ENCODE measurements around the gene ACBD6.

Gene ACBD6

DNA sequence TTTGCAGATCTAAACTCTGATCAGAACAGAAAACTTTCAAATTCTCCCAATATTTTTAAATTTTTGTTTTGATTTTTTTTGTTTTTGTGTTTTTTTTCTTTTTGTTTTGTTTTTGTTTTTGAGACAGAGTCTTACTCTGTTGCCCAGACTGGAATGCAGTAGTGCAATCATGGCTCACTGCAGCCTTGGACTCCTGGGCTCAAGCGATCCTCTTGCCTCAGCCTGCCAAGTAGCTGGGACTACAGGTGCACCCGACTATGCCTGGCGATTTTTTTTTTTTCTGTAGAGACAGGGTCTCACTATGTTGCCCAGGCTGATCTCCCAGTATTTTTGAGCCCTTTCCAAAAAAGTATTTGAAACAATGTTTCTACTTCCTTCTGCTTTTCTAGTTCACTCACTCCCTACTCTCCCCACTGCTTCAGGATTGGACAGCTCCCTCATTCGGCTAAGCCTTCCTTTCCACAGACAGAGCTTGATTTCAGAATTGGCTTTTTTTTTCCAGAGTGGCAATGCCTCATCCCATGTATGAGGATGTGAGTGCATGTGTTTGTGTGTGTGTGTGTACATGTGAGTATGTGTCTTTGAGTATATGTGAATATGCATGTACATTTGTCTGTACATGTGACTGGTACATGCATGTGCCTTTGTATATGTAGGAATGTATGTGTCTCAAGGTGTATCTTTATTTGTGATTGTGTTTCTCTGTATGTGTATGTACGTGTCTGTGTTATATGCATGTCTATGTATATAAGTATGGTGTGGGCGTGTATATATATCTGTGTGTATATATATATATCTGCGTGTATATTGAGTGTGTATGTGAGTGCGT lies 260.4 kb downstream of the ACBD6 start:
- no peak overlapping the region for H3K27ac ChIP-seq (ENCODE audit: extremely low read depth, low read depth, low read length)
- no peak overlapping the region for H3K4me3 ChIP-seq (ENCODE audit: low read depth, low read length)
- CTCF ChIA-PET = interaction anchor here (0.5 to 4.3 kb wide), 6 partner anchors 10 to 427 kb away, joined by 4 to 23 read pairs (median 5); no protein-coding TSS in a partner anchor
- TF ChIP-seq ZNF350 (tag by site-specific recombination; IDR thresholded peaks at IDR 0.05) (no peak), ZBTB17 (tag by site-specific recombination; IDR thresholded peaks at IDR 0.05) (peak; percentile 35; the same call in 1 of the 2 replicates), ZNF121 (tag by site-specific recombination; IDR thresholded peaks at IDR 0.05) (peak; percentile 88)
- TF ChIP-seq, protein P1, sequence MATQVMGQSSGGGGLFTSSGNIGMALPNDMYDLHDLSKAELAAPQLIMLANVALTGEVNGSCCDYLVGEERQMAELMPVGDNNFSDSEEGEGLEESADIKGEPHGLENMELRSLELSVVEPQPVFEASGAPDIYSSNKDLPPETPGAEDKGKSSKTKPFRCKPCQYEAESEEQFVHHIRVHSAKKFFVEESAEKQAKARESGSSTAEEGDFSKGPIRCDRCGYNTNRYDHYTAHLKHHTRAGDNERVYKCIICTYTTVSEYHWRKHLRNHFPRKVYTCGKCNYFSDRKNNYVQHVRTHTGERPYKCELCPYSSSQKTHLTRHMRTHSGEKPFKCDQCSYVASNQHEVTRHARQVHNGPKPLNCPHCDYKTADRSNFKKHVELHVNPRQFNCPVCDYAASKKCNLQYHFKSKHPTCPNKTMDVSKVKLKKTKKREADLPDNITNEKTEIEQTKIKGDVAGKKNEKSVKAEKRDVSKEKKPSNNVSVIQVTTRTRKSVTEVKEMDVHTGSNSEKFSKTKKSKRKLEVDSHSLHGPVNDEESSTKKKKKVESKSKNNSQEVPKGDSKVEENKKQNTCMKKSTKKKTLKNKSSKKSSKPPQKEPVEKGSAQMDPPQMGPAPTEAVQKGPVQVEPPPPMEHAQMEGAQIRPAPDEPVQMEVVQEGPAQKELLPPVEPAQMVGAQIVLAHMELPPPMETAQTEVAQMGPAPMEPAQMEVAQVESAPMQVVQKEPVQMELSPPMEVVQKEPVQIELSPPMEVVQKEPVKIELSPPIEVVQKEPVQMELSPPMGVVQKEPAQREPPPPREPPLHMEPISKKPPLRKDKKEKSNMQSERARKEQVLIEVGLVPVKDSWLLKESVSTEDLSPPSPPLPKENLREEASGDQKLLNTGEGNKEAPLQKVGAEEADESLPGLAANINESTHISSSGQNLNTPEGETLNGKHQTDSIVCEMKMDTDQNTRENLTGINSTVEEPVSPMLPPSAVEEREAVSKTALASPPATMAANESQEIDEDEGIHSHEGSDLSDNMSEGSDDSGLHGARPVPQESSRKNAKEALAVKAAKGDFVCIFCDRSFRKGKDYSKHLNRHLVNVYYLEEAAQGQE (tag by site-specific recombination; IDR thresholded peaks at IDR 0.05) = peak; percentile 97
- H3K36me3 ChIP-seq (ENCODE audit: control insufficient read depth in 2 of 2, insufficient read depth in 1 of 2, low read length in 2 of 2) = no peaks in the 10 kb centered on the region
- no peaks in the 10 kb centered on the region for H3K9me3 ChIP-seq (ENCODE audit: control insufficient read depth, insufficient read depth, low read depth, low read length)
- H3K4me1 ChIP-seq (ENCODE audit: control insufficient read depth, insufficient read depth, low read length) = no peaks in the 10 kb centered on the region
- POLR2A ChIA-PET = no interaction called here

DNA sequence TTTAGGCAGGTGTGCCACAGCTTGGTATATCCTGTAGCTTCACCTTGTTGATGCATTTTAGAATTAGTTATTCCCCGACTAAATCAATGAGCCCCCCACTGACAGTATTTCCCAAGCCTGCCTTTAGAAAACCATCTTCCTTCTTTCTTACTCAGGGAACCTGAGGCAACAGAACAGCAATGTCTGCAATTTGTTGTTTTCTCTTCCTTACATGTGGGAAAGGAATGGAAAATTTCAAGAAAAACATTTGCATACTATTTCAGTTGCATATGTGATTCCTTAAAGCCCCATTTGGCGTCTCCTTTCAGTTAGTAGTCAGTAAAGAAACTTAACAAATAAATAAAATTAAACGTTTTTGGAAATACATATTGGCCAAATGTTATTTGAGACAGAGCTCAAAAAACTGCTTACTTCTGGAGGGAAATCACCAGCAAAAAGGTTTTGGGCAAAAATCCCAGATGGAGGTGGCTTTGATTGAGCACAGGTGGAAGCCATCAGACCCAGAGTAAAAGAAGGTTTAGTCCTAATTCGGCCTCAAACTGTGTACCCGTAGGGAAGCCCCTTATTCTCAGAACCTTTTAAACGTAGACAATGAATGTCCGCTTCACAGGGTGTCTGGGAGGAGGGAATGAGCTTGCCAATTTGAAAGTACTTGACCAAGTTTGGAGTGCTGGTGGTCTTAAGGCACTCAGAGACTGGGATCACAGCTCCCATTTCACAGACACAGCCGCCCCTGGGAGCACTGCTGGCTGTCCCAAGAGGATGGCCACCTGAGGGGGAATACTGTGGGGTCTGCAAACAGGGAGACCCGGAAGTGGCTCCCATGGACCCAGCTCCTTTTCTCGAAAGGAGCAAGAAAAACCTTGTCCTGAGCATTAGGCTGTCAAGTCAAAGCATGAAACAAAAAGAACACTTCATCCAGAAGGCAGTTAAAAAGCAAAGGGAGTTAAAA lies 263.0 kb downstream of the ACBD6 start:
- no peaks in the 10 kb centered on the region for H3K36me3 ChIP-seq (ENCODE audit: control insufficient read depth in 2 of 2, insufficient read depth in 1 of 2, low read length in 2 of 2)
- no peak overlapping the region for H3K4me3 ChIP-seq (ENCODE audit: low read depth, low read length)
- POLR2A ChIA-PET = interaction anchor here (0.6 to 1.0 kb wide), 2 partner anchors 8 to 44 kb away, joined by 5 to 6 read pairs; partner anchors contain the start of gene LHX4
- TF ChIP-seq ZBTB7A (tag by site-specific recombination; IDR thresholded peaks at IDR 0.05; ENCODE audit: low read depth) (no peak), ZNF670 (tag by site-specific recombination; IDR thresholded peaks at IDR 0.05; ENCODE audit: low read depth) (no peak), GLIS2 (tag by site-specific recombination; IDR thresholded peaks at IDR 0.05) (no peak), ZNF112 (tag by site-specific recombination; IDR thresholded peaks at IDR 0.05) (no peak), TRIM28 (IDR thresholded peaks at IDR 0.05; ENCODE audit: borderline replicate concordance, low read length) (no peak), ZNF433 (tag by site-specific recombination; IDR thresholded peaks at IDR 0.05; ENCODE audit: low read depth) (no peak)
- TF ChIP-seq, protein P2, sequence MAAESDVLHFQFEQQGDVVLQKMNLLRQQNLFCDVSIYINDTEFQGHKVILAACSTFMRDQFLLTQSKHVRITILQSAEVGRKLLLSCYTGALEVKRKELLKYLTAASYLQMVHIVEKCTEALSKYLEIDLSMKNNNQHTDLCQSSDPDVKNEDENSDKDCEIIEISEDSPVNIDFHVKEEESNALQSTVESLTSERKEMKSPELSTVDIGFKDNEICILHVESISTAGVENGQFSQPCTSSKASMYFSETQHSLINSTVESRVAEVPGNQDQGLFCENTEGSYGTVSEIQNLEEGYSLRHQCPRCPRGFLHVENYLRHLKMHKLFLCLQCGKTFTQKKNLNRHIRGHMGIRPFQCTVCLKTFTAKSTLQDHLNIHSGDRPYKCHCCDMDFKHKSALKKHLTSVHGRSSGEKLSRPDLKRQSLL (tag by site-specific recombination; IDR thresholded peaks at IDR 0.05) = no peak
- TF ChIP-seq, protein P3, sequence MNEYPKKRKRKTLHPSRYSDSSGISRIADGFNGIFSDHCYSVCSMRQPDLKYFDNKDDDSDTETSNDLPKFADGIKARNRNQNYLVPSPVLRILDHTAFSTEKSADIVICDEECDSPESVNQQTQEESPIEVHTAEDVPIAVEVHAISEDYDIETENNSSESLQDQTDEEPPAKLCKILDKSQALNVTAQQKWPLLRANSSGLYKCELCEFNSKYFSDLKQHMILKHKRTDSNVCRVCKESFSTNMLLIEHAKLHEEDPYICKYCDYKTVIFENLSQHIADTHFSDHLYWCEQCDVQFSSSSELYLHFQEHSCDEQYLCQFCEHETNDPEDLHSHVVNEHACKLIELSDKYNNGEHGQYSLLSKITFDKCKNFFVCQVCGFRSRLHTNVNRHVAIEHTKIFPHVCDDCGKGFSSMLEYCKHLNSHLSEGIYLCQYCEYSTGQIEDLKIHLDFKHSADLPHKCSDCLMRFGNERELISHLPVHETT (tag by site-specific recombination; IDR thresholded peaks at IDR 0.05) = no peak
- TF ChIP-seq, protein P4, sequence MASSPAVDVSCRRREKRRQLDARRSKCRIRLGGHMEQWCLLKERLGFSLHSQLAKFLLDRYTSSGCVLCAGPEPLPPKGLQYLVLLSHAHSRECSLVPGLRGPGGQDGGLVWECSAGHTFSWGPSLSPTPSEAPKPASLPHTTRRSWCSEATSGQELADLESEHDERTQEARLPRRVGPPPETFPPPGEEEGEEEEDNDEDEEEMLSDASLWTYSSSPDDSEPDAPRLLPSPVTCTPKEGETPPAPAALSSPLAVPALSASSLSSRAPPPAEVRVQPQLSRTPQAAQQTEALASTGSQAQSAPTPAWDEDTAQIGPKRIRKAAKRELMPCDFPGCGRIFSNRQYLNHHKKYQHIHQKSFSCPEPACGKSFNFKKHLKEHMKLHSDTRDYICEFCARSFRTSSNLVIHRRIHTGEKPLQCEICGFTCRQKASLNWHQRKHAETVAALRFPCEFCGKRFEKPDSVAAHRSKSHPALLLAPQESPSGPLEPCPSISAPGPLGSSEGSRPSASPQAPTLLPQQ (tag by site-specific recombination; IDR thresholded peaks at IDR 0.05) = no peak
- no peaks in the 10 kb centered on the region for H3K9me3 ChIP-seq (ENCODE audit: control insufficient read depth, insufficient read depth, low read depth, low read length)
- H3K27ac ChIP-seq (ENCODE audit: extremely low read depth, low read depth, low read length) = no peak overlapping the region
- H3K4me1 ChIP-seq (ENCODE audit: control insufficient read depth, insufficient read depth, low read length) = no peaks in the 10 kb centered on the region
- CTCF ChIA-PET = interaction anchor here (0.6 to 4.3 kb wide), 5 partner anchors 13 to 210 kb away, joined by 3 to 23 read pairs (median 4); no protein-coding TSS in a partner anchor

Data from HEK293 (cell line).